GM18873 (cell line): Measurements from ENCODE around the gene C16orf95.

ENCODE experiments used
- ATAC-seq: cut with Tn5 transposase; IDR thresholded peaks from one replicate; pipeline ENCODE4 v1.9.1; 2021; ENCODE audit warnings: mild to moderate bottlenecking, moderate library complexity, moderate number of reproducible peaks; ENCODE audit not compliant: unreplicated experiment, low FRiP score

Gene C16orf95

GRCh38 chr16:87319997-87320491, 2.9 kb upstream of the C16orf95 start:
- no peak for ATAC-seq

- no peak for ATAC-seq
Observed at GRCh38 chr16:87319011-87319410, 1.8 kb upstream of the C16orf95 start.

GRCh38 chr16:87317750-87318644, 805 bp upstream of the C16orf95 start:
- no peak for ATAC-seq

GRCh38 chr16:87316450-87316922, 706 bp downstream of the C16orf95 start:
- no peak for ATAC-seq

- ATAC-seq, result no peak
Observed at GRCh38 chr16:87314990-87315420, 2.2 kb downstream of the C16orf95 start.

GRCh38 chr16:87312008-87312407, 5.2 kb downstream of the C16orf95 start:
- ATAC-seq, result no peak

GRCh38 chr16:87311387-87311786, 5.8 kb downstream of the C16orf95 start:
- no peak for ATAC-seq

GRCh38 chr16:87310610-87311009, 6.6 kb downstream of the C16orf95 start:
- no peak for ATAC-seq

- ATAC-seq, result no peak
Observed at GRCh38 chr16:87309620-87310525, 7.3 kb downstream of the C16orf95 start.

- ATAC-seq, result no peak
Observed at GRCh38 chr16:87308826-87309225, 8.4 kb downstream of the C16orf95 start.

- ATAC-seq, result no peak
Observed at GRCh38 chr16:87306516-87306915, 10.7 kb downstream of the C16orf95 start.

GRCh38 chr16:87305505-87306391, 11.4 kb downstream of the C16orf95 start:
- no peak for ATAC-seq

- ATAC-seq, result no peak
Observed at GRCh38 chr16:87304951-87305350, 12.2 kb downstream of the C16orf95 start.

- ATAC-seq, result no peak
Observed at GRCh38 chr16:87303962-87304521, 13.2 kb downstream of the C16orf95 start.

- ATAC-seq, result no peak
Observed at GRCh38 chr16:87303431-87303930, 13.7 kb downstream of the C16orf95 start.

GRCh38 chr16:87298857-87299465, 18.2 kb downstream of the C16orf95 start:
- no peak for ATAC-seq

GRCh38 chr16:87297918-87298631, 19.1 kb downstream of the C16orf95 start:
- ATAC-seq, result no peak

GRCh38 chr16:87297407-87297806, 19.8 kb downstream of the C16orf95 start:
- no peak for ATAC-seq
